Liver (tissue), 9 donors: Measurements from ENCODE around the gene WWC2. TPM values are rescaled to one million over a fixed set of nuclear protein-coding genes. Genes with fewer than 3 reads are reported as not detected.

Experiments
- DNase-seq: peaks from one replicate; pipeline ENCODE4 v3.0.0-alpha.2; 2017; ENCODE audit warnings: low spot score
- H3K27ac ChIP-seq, 2 donors: one replicate each; pipeline ENCODE4 v1.7.0; 2013; ENCODE audit warnings: inconsistent platforms in 2 of 2, low read length in 2 of 2, control low read depth in 1 of 2, low read depth in 1 of 2, mild to moderate bottlenecking in 1 of 2
- H3K27me3 ChIP-seq, 4 donors: one replicate each; pipeline versions ENCODE4 v1.6.1 to v1.7.0; 2013; ENCODE audit warnings: low read length in 3 of 4, inconsistent platforms in 1 of 4, mild to moderate bottlenecking in 1 of 4, moderate library complexity in 1 of 4; ENCODE audit not compliant: control insufficient read depth in 4 of 4, insufficient read depth in 4 of 4
- H3K36me3 ChIP-seq, 4 donors: one replicate each; pipeline versions ENCODE4 v1.6.1 to v1.7.0; 2013; ENCODE audit warnings: low read length in 3 of 4, mild to moderate bottlenecking in 3 of 4, low read depth in 1 of 4, moderate library complexity in 1 of 4; ENCODE audit not compliant: control insufficient read depth in 4 of 4, insufficient read depth in 3 of 4
- H3K4me1 ChIP-seq, 4 donors: one replicate each; pipeline versions ENCODE4 v1.6.1 to v1.7.0; 2013; ENCODE audit warnings: low read length in 3 of 4, mild to moderate bottlenecking in 3 of 4, moderate library complexity in 1 of 4; ENCODE audit not compliant: control insufficient read depth in 4 of 4, insufficient read depth in 4 of 4
- H3K4me3 ChIP-seq, 3 donors: one replicate each; pipeline versions ENCODE4 v1.6.1 to v1.7.0; 2013; ENCODE audit warnings: low read length in 3 of 3, control low read depth in 1 of 3, low read depth in 1 of 3, mild to moderate bottlenecking in 1 of 3
- H3K9ac ChIP-seq, 2 donors: one replicate each; pipeline ENCODE4 v1.7.0; 2013; ENCODE audit warnings: low read length in 2 of 2, mild to moderate bottlenecking in 2 of 2, moderate library complexity in 2 of 2, control low read depth in 1 of 2, low read depth in 1 of 2
- H3K9me3 ChIP-seq, 4 donors: one replicate each; pipeline versions ENCODE4 v1.6.1 to v1.7.0; 2013; ENCODE audit warnings: low read length in 3 of 4; ENCODE audit not compliant: control insufficient read depth in 4 of 4
- EGR1 ChIP-seq, 2 donors: IDR thresholded peaks; 2 replicates each; pipeline ENCODE4 v1.6.1; 2016 to 2018; ENCODE audit warnings: antibody characterized with exemption in 2 of 2, low read depth in 2 of 2
- FOXA2 ChIP-seq: IDR thresholded peaks from 2 replicates; pipeline ENCODE4 v1.6.1; 2016; ENCODE audit warnings: antibody characterized with exemption
- GABPA ChIP-seq, 2 donors: IDR thresholded peaks in 1 of 2; conservative IDR thresholded peaks in 1 of 2; 2 replicates each; pipeline ENCODE4 v1.6.1; 2016; ENCODE audit warnings: antibody characterized with exemption in 2 of 2, mild to moderate bottlenecking in 1 of 2, moderate library complexity in 1 of 2
- HNF4A ChIP-seq, 2 donors: conservative IDR thresholded peaks; 2 replicates each; pipeline ENCODE4 v1.6.1; 2016; ENCODE audit warnings: antibody characterized with exemption in 2 of 2, mild to moderate bottlenecking in 2 of 2
- HNF4G ChIP-seq: IDR thresholded peaks from 2 replicates; pipeline ENCODE4 v1.6.1; 2016; ENCODE audit warnings: antibody characterized with exemption
- JUND ChIP-seq, 2 donors: IDR thresholded peaks; 2 replicates each; pipeline ENCODE4 v1.6.1; 2016; ENCODE audit warnings: antibody characterized with exemption in 2 of 2
- MAX ChIP-seq: IDR thresholded peaks from 2 replicates; pipeline ENCODE4 v1.6.1; 2016; ENCODE audit warnings: antibody characterized with exemption
- NR2F2 ChIP-seq: IDR thresholded peaks from 2 replicates; pipeline ENCODE4 v1.6.1; 2016; ENCODE audit warnings: antibody characterized with exemption
- RAD21 ChIP-seq, 2 donors: IDR thresholded peaks; 2 replicates each; pipeline ENCODE4 v1.6.1; 2016; ENCODE audit warnings: antibody characterized with exemption in 2 of 2, mild to moderate bottlenecking in 2 of 2
- RXRA ChIP-seq, 2 donors: IDR thresholded peaks; 2 replicates each; pipeline ENCODE4 v1.6.1; 2017 to 2018; ENCODE audit warnings: antibody characterized with exemption in 2 of 2, mild to moderate bottlenecking in 1 of 2
- SP1 ChIP-seq: IDR thresholded peaks from 2 replicates; pipeline ENCODE4 v1.6.1; 2018; ENCODE audit warnings: antibody characterized with exemption, mild to moderate bottlenecking
- TAF1 ChIP-seq: conservative IDR thresholded peaks from 2 replicates; pipeline ENCODE4 v1.6.1; 2016; ENCODE audit warnings: antibody characterized with exemption, mild to moderate bottlenecking
- YY1 ChIP-seq: IDR thresholded peaks from 2 replicates; pipeline ENCODE4 v1.6.1; 2016; ENCODE audit warnings: antibody characterized with exemption, mild to moderate bottlenecking
- ZBTB33 ChIP-seq: IDR thresholded peaks from 2 replicates; pipeline ENCODE4 v1.6.1; 2016; ENCODE audit warnings: antibody characterized with exemption
- WGBS: extraction: QIAGEN DNeasy Blood & Tissue Kit; methylation state at CpG from one replicate; pipeline ENCODE4 v1.1.7; 2013; 5-methylcytosine and 5-hydroxymethylcytosine counted together
- polyA plus RNA-seq, 2 donors: library from polyadenylated mRNA; stranded (reverse) in 1 of 2; unstranded in 1 of 2; fragments of 200-250 nt in 1 of 2; fragments of >200 nt in 1 of 2; fragmentation: Nextera tagmentation in 1 of 2; extraction: Ambion mirVana in 1 of 2; gene quantifications; one replicate each; pipeline versions ENCODE4 v1.2.1 to v1.2.3, GENCODE V29; 2013 to 2015
- total RNA-seq, 2 donors: library from RNA; depleted of rRNA; stranded (reverse); fragments of >200 nt; gene quantifications; one replicate each; pipeline ENCODE4 v1.2.3, GENCODE V29; 2014
- TF ChIP-seq, protein P1 (sequence below): IDR thresholded peaks from 2 replicates; pipeline ENCODE4 v1.6.1; 2016; ENCODE audit warnings: antibody characterized with exemption
- TF ChIP-seq, protein P2 (sequence below): fragments of 150-350 bp; IDR thresholded peaks from 2 replicates; pipeline ENCODE4 v1.5.1; 2017; ENCODE audit warnings: improper control_type of control experiment, low read depth, low read length; ENCODE audit not compliant: missing input control
- donor health status: healthy.
- donor health status: healthy.
- donor health status: healthy.
- donor health status: healthy.
- donor health status: healthy.

WWC2 gene
- total and polyA plus RNA-seq, 4 donors, result 8.6 to 60.1 (median 13.3) TPM

DNA sequence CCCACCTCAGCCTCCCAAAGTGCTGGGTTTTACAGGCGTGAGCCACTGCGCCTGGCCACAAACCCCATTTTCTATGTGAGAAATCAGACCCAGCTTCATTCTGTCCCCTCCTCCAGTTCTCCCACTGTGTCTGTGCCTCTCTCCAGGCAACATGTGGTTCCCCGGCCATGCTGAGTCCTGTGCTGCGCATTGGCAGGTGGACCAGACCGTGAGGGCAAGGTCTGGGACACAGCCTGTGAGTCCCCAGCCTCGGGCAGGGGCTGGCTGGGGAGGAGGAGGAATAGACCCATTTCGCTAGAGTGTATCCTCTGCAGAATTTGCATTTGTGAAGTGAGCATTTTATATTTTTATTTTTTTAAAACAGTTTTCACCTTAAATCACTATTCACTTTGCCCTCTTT is 244.7 kb downstream of the WWC2 start:
- Histone ChIP-seq H3K9me3 (no peaks in the 10 kb centered on the region), H3K27ac (no peak overlapping the region)

DNA sequence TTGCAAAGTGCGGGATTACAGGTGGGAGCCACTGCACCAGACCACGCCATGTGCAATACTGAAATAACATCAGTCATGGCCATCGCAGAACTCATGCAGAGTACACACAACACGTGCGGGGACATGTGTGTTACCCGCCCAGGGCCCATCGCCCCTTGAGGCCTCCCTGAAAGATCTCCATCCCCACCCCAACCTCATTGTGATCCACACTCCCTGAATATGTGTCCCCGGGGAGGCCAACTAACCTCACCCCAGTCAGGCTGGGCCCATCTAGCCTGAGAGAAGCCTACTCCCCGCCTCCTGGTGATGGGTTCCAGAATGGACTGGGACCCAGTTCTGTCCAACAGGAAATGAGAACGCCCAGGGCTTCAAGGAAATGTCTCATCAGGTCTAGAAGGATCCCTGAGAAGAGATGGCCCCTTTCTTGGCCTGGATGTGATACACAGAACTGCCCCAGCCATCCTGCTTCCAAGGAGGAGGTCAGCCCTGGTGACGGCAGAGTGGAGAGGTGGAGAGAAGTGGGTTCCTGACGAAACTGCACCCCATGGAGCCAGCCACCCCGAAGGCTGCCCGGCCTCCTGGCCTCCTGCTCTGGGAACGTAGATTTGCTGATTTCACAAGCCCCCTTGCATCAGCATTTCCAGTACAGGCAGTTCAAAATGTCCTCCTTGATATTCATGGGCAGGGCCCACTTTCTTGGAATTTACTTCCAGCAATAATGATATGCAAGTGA is 245.6 kb downstream of the WWC2 start:
- WGBS, result 87% methylated on average over 15 of the region's 15 CpGs
- H3K27ac ChIP-seq, result no peak overlapping the region
- no peak for DNase-seq

More for the DNA sequence above, 244.7 kb downstream of the WWC2 start:
- TF ChIP-seq ZBTB33, result no peak
- TF ChIP-seq, protein P1, sequence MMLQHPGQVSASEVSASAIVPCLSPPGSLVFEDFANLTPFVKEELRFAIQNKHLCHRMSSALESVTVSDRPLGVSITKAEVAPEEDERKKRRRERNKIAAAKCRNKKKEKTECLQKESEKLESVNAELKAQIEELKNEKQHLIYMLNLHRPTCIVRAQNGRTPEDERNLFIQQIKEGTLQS, result no peak
- TF ChIP-seq NR2F2, result no peak
- TF ChIP-seq TAF1, result no peak
- TF ChIP-seq MAX, result no peak
- no peak for TF ChIP-seq EGR1 (IDR thresholded peaks at IDR 0.05; ENCODE audit: low read depth in 2 of 2)
- TF ChIP-seq RAD21 (IDR thresholded peaks at IDR 0.05), result no peak
- TF ChIP-seq, protein P2, sequence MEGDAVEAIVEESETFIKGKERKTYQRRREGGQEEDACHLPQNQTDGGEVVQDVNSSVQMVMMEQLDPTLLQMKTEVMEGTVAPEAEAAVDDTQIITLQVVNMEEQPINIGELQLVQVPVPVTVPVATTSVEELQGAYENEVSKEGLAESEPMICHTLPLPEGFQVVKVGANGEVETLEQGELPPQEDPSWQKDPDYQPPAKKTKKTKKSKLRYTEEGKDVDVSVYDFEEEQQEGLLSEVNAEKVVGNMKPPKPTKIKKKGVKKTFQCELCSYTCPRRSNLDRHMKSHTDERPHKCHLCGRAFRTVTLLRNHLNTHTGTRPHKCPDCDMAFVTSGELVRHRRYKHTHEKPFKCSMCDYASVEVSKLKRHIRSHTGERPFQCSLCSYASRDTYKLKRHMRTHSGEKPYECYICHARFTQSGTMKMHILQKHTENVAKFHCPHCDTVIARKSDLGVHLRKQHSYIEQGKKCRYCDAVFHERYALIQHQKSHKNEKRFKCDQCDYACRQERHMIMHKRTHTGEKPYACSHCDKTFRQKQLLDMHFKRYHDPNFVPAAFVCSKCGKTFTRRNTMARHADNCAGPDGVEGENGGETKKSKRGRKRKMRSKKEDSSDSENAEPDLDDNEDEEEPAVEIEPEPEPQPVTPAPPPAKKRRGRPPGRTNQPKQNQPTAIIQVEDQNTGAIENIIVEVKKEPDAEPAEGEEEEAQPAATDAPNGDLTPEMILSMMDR, result no peak
- TF ChIP-seq GABPA (IDR thresholded peaks at IDR 0.05 in 1 of 2, conservative IDR thresholded peaks at IDR 0.05 in 1 of 2), result no peak
- no peak for TF ChIP-seq HNF4A (conservative IDR thresholded peaks at IDR 0.05)
- no peak for TF ChIP-seq YY1
- 92% methylated on average over 7 of the region's 7 CpGs for WGBS
- Histone ChIP-seq H3K4me3 (no peak overlapping the region), H3K27me3 (no peaks in the 10 kb centered on the region), H3K4me1 (no peaks in the 10 kb centered on the region), H3K36me3 (no peaks in the 10 kb centered on the region), H3K9ac (no peak overlapping the region)
- DNase-seq, result no peak

DNA sequence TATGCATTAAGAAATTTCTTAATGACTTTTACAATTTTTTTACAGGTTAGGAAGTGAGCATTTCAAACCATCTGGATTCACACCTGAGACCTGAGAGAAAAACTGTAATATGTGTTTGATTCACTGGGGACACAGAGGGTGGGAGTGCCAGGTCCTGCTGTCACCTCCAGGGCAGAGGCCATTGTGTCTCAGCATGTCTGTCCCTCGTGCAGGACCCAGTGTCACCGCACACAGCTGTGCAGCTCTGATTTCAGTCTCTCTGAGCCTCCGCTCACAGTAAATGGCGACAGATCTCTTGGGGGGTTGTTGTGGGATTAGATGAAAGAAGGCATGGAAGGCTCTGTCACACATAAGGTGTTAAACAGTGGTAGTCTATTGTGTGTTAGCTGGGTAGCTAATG is 246.2 kb downstream of the WWC2 start:
- no peaks in the 10 kb centered on the region for H3K4me1 ChIP-seq
- no peak overlapping the region for H3K4me3 ChIP-seq
- no peak overlapping the region for H3K9ac ChIP-seq
- no peak overlapping the region for H3K27ac ChIP-seq
- no peak for DNase-seq
- no peaks in the 10 kb centered on the region for H3K9me3 ChIP-seq
- 90% methylated on average over 4 of the region's 4 CpGs for WGBS
- no peaks in the 10 kb centered on the region for H3K27me3 ChIP-seq
- H3K36me3 ChIP-seq, result no peaks in the 10 kb centered on the region
- TF ChIP-seq, protein P1, result no peak
- no peak for TF ChIP-seq RXRA (IDR thresholded peaks at IDR 0.05)
- TF ChIP-seq MAX, result no peak
- TF ChIP-seq ZBTB33, result no peak
- TF ChIP-seq SP1, result no peak
- no peak for TF ChIP-seq RAD21 (IDR thresholded peaks at IDR 0.05)
- no peak for TF ChIP-seq JUND (IDR thresholded peaks at IDR 0.05)
- TF ChIP-seq, protein P2, result no peak
- TF ChIP-seq HNF4A (conservative IDR thresholded peaks at IDR 0.05), result no peak
- no peak for TF ChIP-seq EGR1 (IDR thresholded peaks at IDR 0.05; ENCODE audit: low read depth in 2 of 2)
- TF ChIP-seq FOXA2, result no peak
- no peak for TF ChIP-seq YY1
- no peak for TF ChIP-seq HNF4G
- no peak for TF ChIP-seq NR2F2
- no peak for TF ChIP-seq GABPA (IDR thresholded peaks at IDR 0.05 in 1 of 2, conservative IDR thresholded peaks at IDR 0.05 in 1 of 2)

More for the DNA sequence above, 245.6 kb downstream of the WWC2 start:
- no peaks in the 10 kb centered on the region for H3K36me3 ChIP-seq
- no peak overlapping the region for H3K9ac ChIP-seq
- TF ChIP-seq JUND (IDR thresholded peaks at IDR 0.05), result no peak
- no peak for TF ChIP-seq HNF4G
- no peaks in the 10 kb centered on the region for H3K4me1 ChIP-seq
- H3K4me3 ChIP-seq, result no peak overlapping the region
- H3K9me3 ChIP-seq, result no peaks in the 10 kb centered on the region
- no peaks in the 10 kb centered on the region for H3K27me3 ChIP-seq
